Measurements from ENCODE around the gene TMEM151B.

DNA sequence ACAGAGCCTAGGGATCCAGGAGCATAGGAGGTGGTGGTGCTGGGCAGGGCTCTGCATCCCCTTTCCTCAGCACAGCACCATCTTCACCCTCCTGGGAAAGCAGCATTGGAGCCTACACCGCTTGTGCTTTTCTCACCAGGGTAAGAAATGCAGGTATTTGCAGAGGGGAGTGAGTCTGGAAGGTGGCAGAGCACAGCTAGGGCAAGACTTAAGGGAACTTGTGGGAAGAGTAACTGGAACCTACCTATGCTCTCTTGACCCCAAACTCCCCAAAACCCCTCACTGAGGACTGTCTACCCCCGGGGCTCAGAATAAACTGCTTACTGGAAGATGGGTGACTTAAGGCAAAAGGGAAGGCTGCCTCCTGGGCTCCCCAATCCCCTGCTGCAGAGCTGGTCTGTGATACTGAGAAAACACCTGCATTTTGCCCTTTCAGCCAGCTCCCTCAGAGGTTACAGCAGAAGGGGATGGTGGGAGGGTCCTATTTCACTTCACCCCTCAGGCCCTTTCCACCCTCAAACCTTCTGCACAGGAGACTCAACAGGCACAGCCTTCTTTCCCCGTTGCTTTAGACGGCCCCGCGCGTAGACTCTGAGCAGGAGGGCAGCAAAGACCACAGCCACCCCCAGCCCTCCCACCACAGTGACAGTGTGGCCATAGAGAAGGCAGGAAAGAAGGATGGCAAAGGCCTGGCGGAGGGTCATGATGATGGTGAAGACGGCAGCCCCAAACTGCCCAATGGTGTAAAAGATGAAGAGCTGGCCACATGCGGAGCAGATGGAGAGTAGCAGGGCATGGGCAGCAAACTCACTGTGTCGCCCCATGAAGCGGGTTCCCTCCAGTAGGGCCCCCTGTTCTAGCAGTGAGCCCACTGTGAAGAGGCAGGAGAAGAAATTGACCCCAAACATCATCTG lies 15.8 kb upstream of the TMEM151B start:
- no peak for TF ChIP-seq GTF2F1 (IDR thresholded peaks at IDR 0.05; ENCODE audit: low read length)
- TF ChIP-seq, protein P1, sequence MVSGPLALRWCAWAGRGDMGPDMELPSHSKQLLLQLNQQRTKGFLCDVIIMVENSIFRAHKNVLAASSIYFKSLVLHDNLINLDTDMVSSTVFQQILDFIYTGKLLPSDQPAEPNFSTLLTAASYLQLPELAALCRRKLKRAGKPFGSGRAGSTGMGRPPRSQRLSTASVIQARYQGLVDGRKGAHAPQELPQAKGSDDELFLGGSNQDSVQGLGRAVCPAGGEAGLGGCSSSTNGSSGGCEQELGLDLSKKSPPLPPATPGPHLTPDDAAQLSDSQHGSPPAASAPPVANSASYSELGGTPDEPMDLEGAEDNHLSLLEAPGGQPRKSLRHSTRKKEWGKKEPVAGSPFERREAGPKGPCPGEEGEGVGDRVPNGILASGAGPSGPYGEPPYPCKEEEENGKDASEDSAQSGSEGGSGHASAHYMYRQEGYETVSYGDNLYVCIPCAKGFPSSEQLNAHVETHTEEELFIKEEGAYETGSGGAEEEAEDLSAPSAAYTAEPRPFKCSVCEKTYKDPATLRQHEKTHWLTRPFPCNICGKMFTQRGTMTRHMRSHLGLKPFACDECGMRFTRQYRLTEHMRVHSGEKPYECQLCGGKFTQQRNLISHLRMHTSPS (CRISPR knock-in tag; IDR thresholded peaks at IDR 0.05; ENCODE audit: low read depth): no peak

All from HepG2 (cell line).